ENCODE results near the gene KANSL1. TPM values are rescaled to one million over a fixed set of nuclear protein-coding genes. Genes with fewer than 3 reads are reported as not detected.

KANSL1 gene
- total and polyA plus RNA-seq, 8 donors, result 24.6 to 86.6 (median 48.2) TPM

- peaks cover 15 to 44% (median 37%) of the 10 kb centered on the region in 3 donors for H3K4me1 ChIP-seq
- WGBS, 2 donors, result 60 to 79% methylated on average over 5 of the region's 5 CpGs
- H3K36me3 ChIP-seq, result no peaks in the 10 kb centered on the region
- intact Hi-C loops (cut with DNase I), result no loop called here
- no peak overlapping the region for H3K27ac ChIP-seq
- TF ChIP-seq CTCF (IDR thresholded peaks at IDR 0.05), result no peak
- H3K4me3 ChIP-seq, result no peak overlapping the region
- no peaks in the 10 kb centered on the region for H3K9me3 ChIP-seq
- no peak for ATAC-seq
- FAIRE-seq, result no peak
- H3K27me3 ChIP-seq, result no peaks in the 10 kb centered on the region
- no peak for DNase-seq
Observed at GRCh38 chr17:46195217-46195855, 2.1 kb upstream of the KANSL1 start.

GRCh38 chr17:46194393-46195216 is 1.4 kb upstream of the KANSL1 start:
- peak overlapping the region; percentile 85 to 94 (median 88) for H3K4me3 ChIP-seq
- ATAC-seq (no peak), FAIRE-seq (no peak), DNase-seq (no peak)
- TF ChIP-seq CTCF (IDR thresholded peaks at IDR 0.05), result peak in 2 of 4 donors; percentile 21 to 23
- no peaks in the 10 kb centered on the region for H3K9me3 ChIP-seq
- intact Hi-C loops (cut with DNase I), result no loop called here
- no peaks in the 10 kb centered on the region for H3K36me3 ChIP-seq
- 25 to 34% methylated on average over 9 of the region's 9 CpGs for WGBS, 2 donors
- peaks cover 12 to 44% (median 39%) of the 10 kb centered on the region in 3 donors for H3K4me1 ChIP-seq
- peak overlapping the region; percentile 96 to 100 (median 99) for H3K27ac ChIP-seq
- no peaks in the 10 kb centered on the region for H3K27me3 ChIP-seq

GRCh38 chr17:46193626-46194392 is 580 bp upstream of the KANSL1 start:
- peak; percentile 95 to 99 (median 98) for DNase-seq
- ATAC-seq, result peak; percentile 85 to 93 (median 85)
- H3K27ac ChIP-seq, result peak overlapping the region; percentile 96 to 100 (median 99)
- H3K36me3 ChIP-seq, result no peaks in the 10 kb centered on the region
- intact Hi-C loops (cut with DNase I), result no loop called here
- H3K9me3 ChIP-seq, result no peaks in the 10 kb centered on the region
- no peaks in the 10 kb centered on the region for H3K27me3 ChIP-seq
- no peak for FAIRE-seq
- WGBS, 2 donors, result 0% methylated on average over 59 to 60 of the region's 60 CpGs
- H3K4me1 ChIP-seq, result peaks cover 7 to 39% (median 39%) of the 10 kb centered on the region in 3 donors
- H3K4me3 ChIP-seq, result peak overlapping the region; percentile 85 to 94 (median 88)
- peak in 1 of 4 donors; percentile 3 for TF ChIP-seq CTCF (IDR thresholded peaks at IDR 0.05)

- H3K4me3 ChIP-seq, result peak overlapping the region; percentile 70 to 94 (median 88)
- FAIRE-seq (no peak), ATAC-seq (peak; percentile 43 to 52 (median 47)), DNase-seq (peak; percentile 75 to 88 (median 79))
- intact Hi-C loops (cut with DNase I), result no loop called here
- no peaks in the 10 kb centered on the region for H3K36me3 ChIP-seq
- H3K27ac ChIP-seq, result peak overlapping the region; percentile 96 to 100 (median 99)
- TF ChIP-seq CTCF (IDR thresholded peaks at IDR 0.05), result no peak
- H3K27me3 ChIP-seq, result no peaks in the 10 kb centered on the region
- peaks cover 12 to 48% (median 40%) of the 10 kb centered on the region in 3 donors for H3K4me1 ChIP-seq
- 0% methylated on average over 20 to 59 of the region's 60 CpGs for WGBS, 2 donors
- no peaks in the 10 kb centered on the region for H3K9me3 ChIP-seq
Observed at GRCh38 chr17:46192439-46193150, 634 bp downstream of the KANSL1 start.

Data from pancreas (tissue), 10 donors.